ENCODE results near the gene CCDC8. TPM values are rescaled to one million over a fixed set of nuclear protein-coding genes. Genes with fewer than 3 reads are reported as not detected.
"Not testable (repeated sequence)": the region's sequence is repeated elsewhere in the genome, so short reads cannot be mapped to it uniquely, and the experiment has no call there.

Gene CCDC8
- polyA plus RNA-seq, 1 donor from 2014 or later, result not detected

GRCh38 chr19:46442808-46443450 is 29.6 kb upstream of the CCDC8 start:
- no peak overlapping the region for H3K27ac Mint-ChIP-seq
- H3K27me3 Mint-ChIP-seq, result peaks cover 5% of the 10 kb centered on the region
- H3K36me3 Mint-ChIP-seq, result peaks cover 1% of the 10 kb centered on the region
- H3K4me1 Mint-ChIP-seq, result peaks cover 0 to 3% (median 0%) of the 10 kb centered on the region in 3 donors
- peaks cover 0 to 4% (median 2%) of the 10 kb centered on the region in 3 donors for H3K9me3 Mint-ChIP-seq
- H3K4me3 Mint-ChIP-seq, result no peak overlapping the region

GRCh38 chr19:46441866-46442265 is 28.5 kb upstream of the CCDC8 start:
- peaks cover 5% of the 10 kb centered on the region for H3K27me3 Mint-ChIP-seq
- H3K4me1 Mint-ChIP-seq, result peaks cover 0 to 3% (median 0%) of the 10 kb centered on the region in 3 donors
- H3K4me3 Mint-ChIP-seq, result no peak overlapping the region
- H3K9me3 Mint-ChIP-seq, result peaks cover 0 to 4% (median 2%) of the 10 kb centered on the region in 3 donors
- H3K36me3 Mint-ChIP-seq, result peaks cover 1% of the 10 kb centered on the region
- H3K27ac Mint-ChIP-seq, result no peak overlapping the region

GRCh38 chr19:46435689-46436088 is 22.3 kb upstream of the CCDC8 start:
- H3K4me1 Mint-ChIP-seq, H3K36me3 Mint-ChIP-seq, H3K9me3 Mint-ChIP-seq, H3K27ac Mint-ChIP-seq, H3K4me3 Mint-ChIP-seq: not testable (repeated sequence)
- peaks cover 10% of the 10 kb centered on the region for H3K27me3 Mint-ChIP-seq

DNA sequence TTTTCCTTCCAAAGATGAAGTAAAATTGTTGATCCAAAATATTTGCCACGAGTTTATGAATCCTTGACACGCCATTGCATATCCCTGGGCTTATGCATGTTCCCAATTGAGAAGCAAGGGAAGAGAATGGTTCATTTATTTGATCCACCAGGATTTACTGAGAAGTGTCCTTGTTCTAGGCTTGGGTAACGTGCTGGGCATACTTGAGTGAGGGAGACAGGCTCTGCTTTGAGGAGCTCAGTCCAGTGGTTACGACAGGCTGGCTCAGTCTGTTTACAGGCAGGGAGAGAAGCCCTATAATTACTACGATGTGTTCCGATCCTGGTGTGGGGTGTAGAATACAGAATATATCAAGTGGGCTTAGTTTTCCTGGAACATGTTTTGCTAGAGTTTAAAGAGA is 21.6 kb upstream of the CCDC8 start:
- Mint-ChIP-seq H3K9me3 (peaks cover 0 to 3% (median 0%) of the 10 kb centered on the region in 3 donors), H3K4me1 (no peaks in the 10 kb centered on the region), H3K4me3 (no peak overlapping the region), H3K36me3 (peaks cover under 1% of the 10 kb centered on the region), H3K27ac (no peak overlapping the region), H3K27me3 (peaks cover 14% of the 10 kb centered on the region)

- not testable (repeated sequence) for H3K4me3 Mint-ChIP-seq, H3K27ac Mint-ChIP-seq, H3K4me1 Mint-ChIP-seq, H3K9me3 Mint-ChIP-seq, H3K36me3 Mint-ChIP-seq
- peaks cover 27% of the 10 kb centered on the region for H3K27me3 Mint-ChIP-seq
These were observed 20.1 kb upstream of the CCDC8 start for GRCh38 chr19:46433470-46433869.

GRCh38 chr19:46431824-46432223 is 18.5 kb upstream of the CCDC8 start:
- peaks cover 3 to 9% (median 6%) of the 10 kb centered on the region in 3 donors for H3K4me1 Mint-ChIP-seq
- no peak overlapping the region for H3K4me3 Mint-ChIP-seq
- H3K27me3 Mint-ChIP-seq, result peaks cover 41% of the 10 kb centered on the region
- no peak overlapping the region for H3K27ac Mint-ChIP-seq
- H3K9me3 Mint-ChIP-seq, result peaks cover 0 to 5% (median 0%) of the 10 kb centered on the region in 3 donors
- peaks cover 4% of the 10 kb centered on the region for H3K36me3 Mint-ChIP-seq

- peaks cover 8 to 14% (median 9%) of the 10 kb centered on the region in 3 donors for H3K4me1 Mint-ChIP-seq
- peak overlapping the region in 1 of 4 donors; percentile 9 for H3K4me3 Mint-ChIP-seq
- peaks cover 6% of the 10 kb centered on the region for H3K36me3 Mint-ChIP-seq
- peaks cover 0 to 7% (median 0%) of the 10 kb centered on the region in 3 donors for H3K9me3 Mint-ChIP-seq
- H3K27ac Mint-ChIP-seq, result no peak overlapping the region
- peaks cover 53% of the 10 kb centered on the region for H3K27me3 Mint-ChIP-seq
These were observed 16.6 kb upstream of the CCDC8 start for GRCh38 chr19:46429999-46430398.

GRCh38 chr19:46428239-46429135 is 15.1 kb upstream of the CCDC8 start, which contains the start of gene PNMA8C:
Gene PNMA8C (minus strand): TSS chr19:46428936. CDS start chr19:46428359, 577 bp downstream.
- H3K9me3 Mint-ChIP-seq, result peaks cover 0 to 5% (median 0%) of the 10 kb centered on the region in 3 donors
- peak within 1 kb of the TSS in 2 of 3 donors; percentile 23 to 56 for H3K27ac Mint-ChIP-seq
- peak within 1 kb of the TSS in 3 of 4 donors; percentile 46 to 61 (median 61) for H3K4me3 Mint-ChIP-seq
- peaks cover 8 to 14% (median 9%) of the 10 kb centered on the region in 3 donors for H3K4me1 Mint-ChIP-seq
- H3K36me3 Mint-ChIP-seq, result peaks cover 6% of the 10 kb centered on the region
- H3K27me3 Mint-ChIP-seq, result peaks cover 53% of the 10 kb centered on the region

DNA sequence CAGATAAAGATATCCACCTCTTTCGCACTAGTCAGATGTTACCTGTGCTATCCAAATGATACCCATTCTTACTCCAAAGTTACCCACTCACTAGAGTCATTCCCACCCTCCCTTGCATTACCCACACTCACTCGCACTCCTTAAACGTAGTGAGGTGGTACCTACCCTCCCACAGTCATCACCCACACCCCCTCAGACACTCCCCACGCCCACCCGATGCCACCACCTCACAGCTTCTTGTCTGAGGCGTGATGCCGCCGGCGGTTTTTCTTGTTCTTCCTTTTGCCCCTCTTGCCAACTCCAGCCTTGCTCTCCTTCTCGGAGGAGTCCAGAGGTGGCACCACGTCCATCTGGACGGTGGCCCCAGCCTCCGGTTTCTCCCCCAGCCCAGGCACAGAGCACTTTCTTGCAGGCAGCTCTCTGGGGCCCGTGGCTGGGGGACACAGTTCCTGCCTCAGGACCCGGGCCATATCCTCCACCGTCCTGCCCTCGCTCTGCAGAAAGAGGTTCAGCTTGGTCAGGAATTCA is 14.2 kb upstream of the CCDC8 start:
- Mint-ChIP-seq H3K36me3 (peaks cover 6% of the 10 kb centered on the region), H3K9me3 (peaks cover 0 to 4% (median 0%) of the 10 kb centered on the region in 3 donors), H3K27ac (no peak overlapping the region), H3K4me1 (peaks cover 8 to 14% (median 11%) of the 10 kb centered on the region in 3 donors), H3K4me3 (peak overlapping the region in 1 of 4 donors; percentile 37), H3K27me3 (peaks cover 56% of the 10 kb centered on the region)

- H3K27ac Mint-ChIP-seq, result no peak overlapping the region
- peak overlapping the region in 2 of 4 donors; percentile 68 to 76 for H3K4me3 Mint-ChIP-seq
- H3K9me3 Mint-ChIP-seq, result peaks cover 0 to 4% (median 0%) of the 10 kb centered on the region in 3 donors
- peaks cover 6% of the 10 kb centered on the region for H3K36me3 Mint-ChIP-seq
- H3K4me1 Mint-ChIP-seq, result peaks cover 8 to 14% (median 11%) of the 10 kb centered on the region in 3 donors
- peaks cover 61% of the 10 kb centered on the region for H3K27me3 Mint-ChIP-seq
These were observed 13.3 kb upstream of the CCDC8 start for GRCh38 chr19:46426506-46427162.

DNA sequence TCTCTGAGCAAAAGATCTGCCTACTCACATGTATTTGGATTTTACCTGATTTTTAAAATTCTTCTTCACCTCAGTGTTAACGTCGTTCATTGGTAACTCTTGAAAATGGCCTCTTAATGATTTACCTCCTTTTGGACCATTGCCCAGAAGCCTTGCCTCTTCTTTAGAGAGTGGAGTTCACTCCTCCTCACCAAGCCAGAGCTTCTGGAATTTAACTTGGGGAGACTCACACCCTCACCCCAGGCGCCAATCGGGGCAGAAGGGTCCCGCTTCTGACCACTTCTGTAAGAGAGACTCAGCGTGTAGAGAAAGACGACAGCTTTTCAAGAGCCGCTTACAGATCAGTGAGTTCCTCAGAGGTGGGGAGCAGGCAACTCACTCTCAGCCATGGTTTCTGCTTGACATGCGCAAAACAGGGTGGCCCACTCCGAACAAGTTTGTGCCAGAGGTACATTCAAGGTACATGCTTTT is 12.7 kb upstream of the CCDC8 start:
- Mint-ChIP-seq H3K27ac (peak overlapping the region in 1 of 3 donors; percentile 16), H3K4me3 (peak overlapping the region in 1 of 4 donors; percentile 76), H3K27me3 (peaks cover 60% of the 10 kb centered on the region)

GRCh38 chr19:46423188-46423587 is 9.8 kb upstream of the CCDC8 start:
- peaks cover 38% of the 10 kb centered on the region for H3K27me3 Mint-ChIP-seq
- H3K9me3 Mint-ChIP-seq, result peaks cover 0 to 4% (median 0%) of the 10 kb centered on the region in 3 donors
- peaks cover 6 to 8% (median 7%) of the 10 kb centered on the region in 3 donors for H3K4me1 Mint-ChIP-seq

More for the DNA sequence above, 12.7 kb upstream of the CCDC8 start:
- peaks cover 8 to 14% (median 11%) of the 10 kb centered on the region in 3 donors for H3K4me1 Mint-ChIP-seq
- peaks cover 0 to 4% (median 0%) of the 10 kb centered on the region in 3 donors for H3K9me3 Mint-ChIP-seq
- H3K36me3 Mint-ChIP-seq, result peaks cover 6% of the 10 kb centered on the region

DNA sequence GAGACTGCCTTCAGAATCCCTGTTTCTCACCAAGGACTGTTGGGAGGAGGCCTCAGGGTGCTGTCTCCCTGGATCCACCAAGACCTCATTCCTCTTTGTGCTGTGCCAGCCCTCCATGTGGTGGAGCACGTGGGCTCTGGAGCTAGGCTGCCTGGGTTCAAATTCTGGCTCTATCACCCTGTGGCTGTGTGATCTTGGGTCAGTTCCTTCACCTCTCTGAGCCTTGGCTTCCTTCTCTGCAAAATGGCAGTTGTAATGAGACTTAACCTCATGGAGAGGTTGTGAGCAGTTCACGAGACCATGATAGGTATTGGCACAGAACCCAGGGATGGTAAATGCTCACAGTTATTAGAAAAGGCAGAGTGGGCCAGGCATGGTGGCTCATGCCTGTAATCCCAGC is 9.0 kb upstream of the CCDC8 start:
- Mint-ChIP-seq H3K9me3 (peaks cover 0 to 4% (median 0%) of the 10 kb centered on the region in 3 donors), H3K27me3 (peaks cover 33% of the 10 kb centered on the region), H3K36me3 (peaks cover 2% of the 10 kb centered on the region), H3K4me1 (peaks cover 6 to 8% (median 7%) of the 10 kb centered on the region in 3 donors), H3K27ac (no peak overlapping the region), H3K4me3 (peak overlapping the region in 1 of 4 donors; percentile 49)

More at GRCh38 chr19:46423188-46423587, 9.8 kb upstream of the CCDC8 start:
- Mint-ChIP-seq H3K4me3 (no peak overlapping the region), H3K27ac (no peak overlapping the region), H3K36me3 (peaks cover 3% of the 10 kb centered on the region)

GRCh38 chr19:46420056-46420455 is 6.7 kb upstream of the CCDC8 start:
- H3K27me3 Mint-ChIP-seq, result peaks cover 31% of the 10 kb centered on the region
- H3K9me3 Mint-ChIP-seq, result no peaks in the 10 kb centered on the region
- H3K27ac Mint-ChIP-seq, result no peak overlapping the region
- no peaks in the 10 kb centered on the region for H3K36me3 Mint-ChIP-seq
- H3K4me3 Mint-ChIP-seq, result no peak overlapping the region
- H3K4me1 Mint-ChIP-seq, result peaks cover 0 to 1% (median 0%) of the 10 kb centered on the region in 3 donors

Data from IgD-negative memory B cell (primary cell).